DOHH2 (cell line): Measurements from ENCODE around the gene B4GALT5.

ENCODE experiments used
- CTCF ChIP-seq: fragments of 200-600 bp; sonication (generic); IDR thresholded peaks from one replicate; pipeline ENCODE4 v1.5.1; 2014; ENCODE audit warnings: antibody characterized with exemption, mild to moderate bottlenecking, low read depth, low read length; ENCODE audit not compliant: poor library complexity, severe bottlenecking
- EZH2phosphoT487 ChIP-seq: fragments of 200-600 bp; sonication (generic); IDR thresholded peaks from 2 replicates; pipeline ENCODE4 v1.6.1; 2017; ENCODE audit warnings: borderline replicate concordance, mild to moderate bottlenecking, antibody characterized with exemption, low read length, moderate library complexity, mixed read lengths

GRCh38 chr20:49711667-49711987 lies 2.1 kb downstream of the B4GALT5 start:
- TF ChIP-seq CTCF (no peak), EZH2phosphoT487 (no peak)
